AG04450 (cell line): ENCODE results near the gene LCP2. TPM values are rescaled to one million over a fixed set of nuclear protein-coding genes. Genes with fewer than 3 reads are reported as not detected.

Experiments used
- CTCF ChIA-PET: fragments of 300-600, 350-600 bp; formaldehyde crosslinking; extraction: SDS; loops from one replicate; lab custom pipeline; 2022; ENCODE audit warnings: antibody characterized with exemption, inconsistent platforms; lab: Charles Lee
- POLR2A ChIA-PET: fragments of 350-600 bp; formaldehyde crosslinking; extraction: SDS; loops from one replicate; lab custom pipeline; 2021; ENCODE audit warnings: antibody characterized with exemption, inconsistent platforms; lab: Yijun Ruan, JAX
- DNase-seq: peaks from one replicate; pipeline ENCODE4 v3.0.0-alpha.2; 2011; ENCODE audit warnings: low read depth, low spot score
- H3K27ac ChIP-seq: one replicate; pipeline ENCODE4 v1.5.1; 2012; ENCODE audit warnings: low read depth, low read length, control low read depth
- H3K27me3 ChIP-seq: one replicate; pipeline ENCODE4 v1.6.0; 2012; ENCODE audit warnings: low read length; ENCODE audit not compliant: control insufficient read depth, insufficient read depth
- H3K4me3 ChIP-seq: 2 replicates; pipeline ENCODE4 v1.5.1; 2011; ENCODE audit warnings: mild to moderate bottlenecking, low read depth, low read length, control low read depth
- H3K9me3 ChIP-seq: 2 replicates; pipeline ENCODE4 v1.5.1; 2012; ENCODE audit warnings: low read length; ENCODE audit not compliant: control insufficient read depth, insufficient read depth
- polyA plus RNA-seq: library from polyadenylated mRNA; depleted of rRNA; stranded (reverse); fragments of >200 nt; gene quantifications from 2 replicates; pipeline ENCODE4 v1.2.3, GENCODE V29; 2011
- TF ChIP-seq, protein P1 (sequence below): IDR thresholded peaks from 2 replicates; pipeline ENCODE4 v1.5.1; 2011; ENCODE audit warnings: low read depth, low read length, control low read depth, inconsistent platforms

LCP2 gene
- polyA plus RNA-seq, 1 experiment = not detected

DNA sequence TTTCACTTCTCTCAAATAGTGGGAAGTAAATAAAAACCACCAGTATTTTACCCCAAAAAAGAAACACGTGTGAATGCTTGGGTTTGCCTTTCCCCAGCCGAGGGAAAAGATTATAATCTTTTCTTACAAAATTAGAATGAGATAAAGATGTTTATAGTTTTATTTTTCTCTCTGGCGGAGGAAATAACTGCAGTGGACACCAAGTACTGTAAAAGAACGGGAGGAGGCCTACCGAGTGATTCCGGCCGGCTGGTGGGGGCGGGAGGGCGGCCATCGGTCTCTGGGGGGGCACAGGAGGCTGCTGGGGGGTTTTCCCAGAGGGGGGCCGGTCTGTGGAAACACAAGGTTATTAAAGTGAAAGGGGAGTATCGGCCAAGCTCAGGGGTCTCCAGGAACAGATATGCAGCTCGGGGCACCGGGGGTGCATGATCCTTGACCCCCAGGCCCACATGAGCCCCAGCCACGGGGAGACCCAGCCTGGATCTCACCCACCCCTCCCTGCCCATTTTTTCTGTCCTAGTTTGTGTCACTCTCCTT is 29.4 kb downstream of the LCP2 start:
- CTCF ChIA-PET = interaction anchor here (0.7 to 5.3 kb wide), 11 partner anchors 8 to 372 kb away, joined by 3 to 33 read pairs (median 4); no protein-coding TSS in a partner anchor
- Histone ChIP-seq H3K27me3 (peaks cover 14% of the 10 kb centered on the region), H3K9me3 (no peaks in the 10 kb centered on the region), H3K4me3 (no peak overlapping the region), H3K27ac (no peak overlapping the region)
- no peak for DNase-seq
- TF ChIP-seq, protein P1, sequence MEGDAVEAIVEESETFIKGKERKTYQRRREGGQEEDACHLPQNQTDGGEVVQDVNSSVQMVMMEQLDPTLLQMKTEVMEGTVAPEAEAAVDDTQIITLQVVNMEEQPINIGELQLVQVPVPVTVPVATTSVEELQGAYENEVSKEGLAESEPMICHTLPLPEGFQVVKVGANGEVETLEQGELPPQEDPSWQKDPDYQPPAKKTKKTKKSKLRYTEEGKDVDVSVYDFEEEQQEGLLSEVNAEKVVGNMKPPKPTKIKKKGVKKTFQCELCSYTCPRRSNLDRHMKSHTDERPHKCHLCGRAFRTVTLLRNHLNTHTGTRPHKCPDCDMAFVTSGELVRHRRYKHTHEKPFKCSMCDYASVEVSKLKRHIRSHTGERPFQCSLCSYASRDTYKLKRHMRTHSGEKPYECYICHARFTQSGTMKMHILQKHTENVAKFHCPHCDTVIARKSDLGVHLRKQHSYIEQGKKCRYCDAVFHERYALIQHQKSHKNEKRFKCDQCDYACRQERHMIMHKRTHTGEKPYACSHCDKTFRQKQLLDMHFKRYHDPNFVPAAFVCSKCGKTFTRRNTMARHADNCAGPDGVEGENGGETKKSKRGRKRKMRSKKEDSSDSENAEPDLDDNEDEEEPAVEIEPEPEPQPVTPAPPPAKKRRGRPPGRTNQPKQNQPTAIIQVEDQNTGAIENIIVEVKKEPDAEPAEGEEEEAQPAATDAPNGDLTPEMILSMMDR = no peak
- POLR2A ChIA-PET = no interaction called here

DNA sequence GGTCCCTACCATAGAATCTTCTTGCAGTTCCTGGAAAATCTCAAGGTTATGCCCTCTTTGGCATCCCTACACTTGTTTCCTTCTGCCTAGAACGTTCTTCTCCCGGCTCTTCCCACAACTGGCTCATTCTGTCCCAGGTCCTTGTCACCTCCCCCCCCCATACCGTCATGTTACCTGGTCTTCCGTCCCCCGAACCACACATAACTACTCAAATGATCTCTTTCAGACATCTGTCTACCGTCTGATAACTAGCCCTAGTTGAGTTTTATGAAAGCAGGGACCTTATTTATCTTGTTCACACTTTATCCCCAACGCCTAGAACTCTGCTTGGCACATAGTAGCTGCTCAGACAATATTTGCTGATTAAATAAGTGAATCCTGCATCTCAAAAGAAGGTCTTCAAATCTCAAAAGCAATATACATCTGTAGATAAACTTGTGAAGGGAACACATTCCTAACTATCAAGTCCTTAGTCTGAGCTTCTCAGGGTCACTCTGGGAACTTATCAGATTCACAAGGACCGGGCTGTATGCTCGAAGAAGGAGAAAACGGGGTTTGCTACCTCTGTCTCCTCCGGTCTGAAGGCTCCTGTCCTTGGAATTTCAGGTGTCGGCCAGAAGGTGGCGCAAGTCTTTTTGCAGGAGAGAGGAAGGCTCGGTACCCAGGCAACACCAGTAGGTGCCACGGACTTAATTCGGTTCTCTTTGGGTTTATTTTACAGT is 30.0 kb downstream of the LCP2 start:
- H3K27ac ChIP-seq = no peak overlapping the region
- H3K4me3 ChIP-seq = no peak overlapping the region
- peaks cover 14% of the 10 kb centered on the region for H3K27me3 ChIP-seq
- DNase-seq = peak; percentile 27
- ChIA-PET CTCF (interaction anchor here (0.5 to 5.3 kb wide), 14 partner anchors 9 to 471 kb away, joined by 3 to 33 read pairs (median 4); no protein-coding TSS in a partner anchor), POLR2A (no interaction called here)
- TF ChIP-seq, protein P1 = peak; percentile 83
- H3K9me3 ChIP-seq = no peaks in the 10 kb centered on the region

DNA sequence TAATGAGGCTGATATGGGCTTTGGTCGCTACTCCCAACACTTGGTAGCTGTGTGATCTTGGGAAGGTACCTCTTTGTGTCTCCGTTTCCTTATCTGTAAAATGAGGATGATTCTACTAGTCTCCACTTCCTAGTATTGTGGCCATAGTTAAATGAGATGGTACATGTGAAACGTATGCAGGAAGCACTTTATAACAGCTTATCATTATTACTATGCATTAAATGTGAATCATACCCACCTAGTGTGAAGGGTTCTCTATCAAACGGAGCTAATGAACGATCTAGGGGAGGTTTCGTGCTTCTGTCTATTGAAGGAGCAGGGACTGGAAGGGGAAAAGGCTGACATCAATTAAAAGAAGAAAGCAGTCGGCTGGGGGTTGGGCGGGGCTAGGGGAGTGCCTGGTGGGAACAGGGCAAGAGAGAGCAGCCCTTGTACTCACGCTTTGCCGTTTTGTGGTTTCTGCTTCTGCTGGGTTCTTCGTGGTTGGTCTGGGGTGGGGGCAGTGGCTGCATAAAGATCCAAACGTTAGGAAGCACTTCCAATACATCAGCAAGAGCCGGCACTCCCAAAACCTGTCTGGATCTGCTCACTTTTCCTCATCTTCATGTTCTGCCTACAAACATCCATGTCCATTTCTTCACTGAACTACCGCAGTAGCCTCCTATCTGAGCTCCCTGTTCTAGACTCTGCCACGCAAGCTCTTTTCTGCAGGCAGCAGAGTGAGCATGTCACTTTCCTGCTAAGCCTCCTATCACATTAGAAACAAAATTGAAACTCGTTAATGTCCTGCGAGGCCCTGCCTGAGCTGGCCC is 30.8 kb downstream of the LCP2 start:
- CTCF ChIA-PET = interaction anchor here (0.6 to 5.3 kb wide), 11 partner anchors 10 to 367 kb away, joined by 3 to 33 read pairs (median 5); no protein-coding TSS in a partner anchor
- no peak overlapping the region for H3K4me3 ChIP-seq
- no peaks in the 10 kb centered on the region for H3K9me3 ChIP-seq
- H3K27ac ChIP-seq = no peak overlapping the region
- POLR2A ChIA-PET = no interaction called here
- peaks cover 14% of the 10 kb centered on the region for H3K27me3 ChIP-seq
- DNase-seq = no peak
- TF ChIP-seq, protein P1 = no peak

DNA sequence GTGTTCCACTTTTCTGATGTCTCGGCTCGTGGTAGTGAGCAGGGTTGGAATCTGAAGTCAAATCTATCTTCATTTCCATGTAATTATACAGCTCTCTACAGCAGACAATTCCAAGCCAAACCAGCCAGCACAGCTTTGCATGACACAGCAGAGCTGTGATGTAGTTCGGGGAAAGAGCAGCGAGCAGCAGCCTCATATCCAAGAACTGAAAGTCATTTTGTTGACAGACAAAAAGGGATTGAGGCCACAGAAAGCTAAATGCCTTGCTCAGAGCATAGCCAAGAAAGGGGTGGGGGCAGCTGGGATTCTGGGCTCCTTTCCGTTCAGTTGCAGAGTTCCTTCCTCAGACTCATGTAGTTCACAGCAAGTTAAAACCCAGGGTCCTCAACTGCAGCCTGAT is 32.1 kb downstream of the LCP2 start:
- TF ChIP-seq, protein P1 = no peak
- no peak for DNase-seq
- ChIA-PET POLR2A (no interaction called here), CTCF (interaction anchor here (0.9 to 5.3 kb wide), 3 partner anchors 26 to 154 kb away, joined by 3 to 33 read pairs (median 3); no protein-coding TSS in a partner anchor)
- H3K9me3 ChIP-seq = no peaks in the 10 kb centered on the region
- H3K4me3 ChIP-seq = no peak overlapping the region
- H3K27ac ChIP-seq = no peak overlapping the region
- H3K27me3 ChIP-seq = peaks cover 14% of the 10 kb centered on the region
